ENCODE results near the gene PPP6R3.

DNA sequence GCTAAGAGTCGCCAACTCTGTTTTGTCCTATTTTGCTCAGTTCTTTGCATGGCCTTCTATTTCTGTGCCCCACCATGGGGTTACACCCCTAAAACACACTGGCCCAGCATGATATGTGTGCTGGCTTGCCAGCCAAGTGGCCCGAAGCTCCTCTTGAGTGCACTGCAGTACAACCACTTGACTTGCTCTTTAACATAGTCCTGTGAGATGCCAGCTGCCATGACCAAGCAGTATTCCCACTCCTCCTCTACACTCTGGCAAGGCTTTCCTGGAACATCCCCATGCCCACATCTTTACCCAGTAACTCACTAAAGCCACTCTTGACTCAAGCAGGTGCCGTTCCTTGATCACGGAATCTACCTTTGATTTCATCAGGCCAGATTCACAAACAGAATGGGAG is 120.9 kb downstream of the PPP6R3 start:
- TF ChIP-seq CTCF (conservative IDR thresholded peaks at IDR 0.05) (no peak), EZH2 (IDR thresholded peaks at IDR 0.05; ENCODE audit: low read depth) (no peak)
